Measurements from ENCODE around the gene HAS3.
"Not testable (repeated sequence)": the region's sequence is repeated elsewhere in the genome, so short reads cannot be mapped to it uniquely, and the experiment has no call there.

HAS3 gene

GRCh38 chr16:69118468-69118867 lies 13.0 kb downstream of the HAS3 start:
- no peak for DNase-seq

- no peak for DNase-seq
These were observed 13.5 kb downstream of the HAS3 start for GRCh38 chr16:69118994-69119393.

- no peak for DNase-seq
These were observed 14.1 kb downstream of the HAS3 start for GRCh38 chr16:69119536-69119935.

- no peak for DNase-seq
These were observed 14.7 kb downstream of the HAS3 start for GRCh38 chr16:69120096-69120664.

GRCh38 chr16:69123910-69124309 lies 18.5 kb downstream of the HAS3 start:
- peak; percentile 67 for DNase-seq

DNA sequence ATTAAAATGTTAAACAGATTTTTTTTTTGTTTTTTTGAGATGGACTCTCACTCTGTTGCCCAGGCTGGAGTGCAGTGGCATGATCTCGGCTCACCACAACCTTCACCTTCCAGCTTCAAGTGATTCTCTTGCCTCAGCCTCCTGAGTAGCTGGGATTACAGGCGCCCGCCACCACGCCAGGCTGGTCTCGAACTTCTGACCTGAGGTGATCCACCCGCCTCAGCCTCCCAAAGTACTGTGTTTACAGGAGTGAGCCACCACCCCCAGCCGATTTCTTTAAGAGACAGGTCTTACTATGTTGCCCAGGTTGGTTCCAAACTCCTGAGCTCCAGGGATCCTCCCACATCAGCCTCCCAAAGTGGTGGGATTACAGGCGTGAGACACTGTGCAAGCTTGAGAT lies 19.0 kb downstream of the HAS3 start:
- DNase-seq = not testable (repeated sequence)

DNA sequence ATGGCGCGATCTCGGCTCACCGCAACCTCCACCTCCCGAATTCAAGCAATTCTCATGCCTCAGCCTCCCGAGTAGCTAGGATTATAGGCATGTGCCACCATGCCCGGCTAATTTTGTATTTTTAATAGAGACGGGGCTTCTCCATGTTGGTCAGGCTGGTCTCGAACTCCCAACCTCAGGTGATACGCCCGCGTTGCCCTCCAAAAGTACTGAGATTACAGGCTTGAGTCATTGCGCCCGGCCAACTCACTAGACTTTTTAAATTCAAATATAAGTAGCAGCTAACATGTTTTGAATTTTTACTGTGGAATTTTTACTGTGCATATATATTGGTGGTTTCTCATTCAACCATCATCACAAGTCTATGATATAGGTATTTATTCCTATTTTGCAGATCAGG lies 19.5 kb downstream of the HAS3 start:
- DNase-seq = not testable (repeated sequence)

DNA sequence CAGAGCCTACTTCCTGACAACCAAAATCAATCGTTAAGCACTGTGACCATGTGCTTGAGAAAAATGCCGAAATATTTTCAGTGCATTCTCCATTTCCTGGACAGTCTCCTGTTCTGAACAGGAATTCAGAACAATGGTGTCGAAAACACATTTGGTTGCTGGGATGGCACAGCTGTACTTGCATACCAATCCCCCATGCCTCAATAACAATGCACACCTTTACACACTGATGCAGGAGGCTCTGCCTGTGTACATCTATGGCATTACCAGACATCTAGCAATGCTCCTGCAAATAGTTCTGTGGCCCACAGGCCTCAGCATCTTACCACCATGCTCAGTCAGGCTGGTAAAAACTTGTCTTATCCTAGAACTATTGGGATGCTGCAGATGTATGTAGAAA lies 20.8 kb downstream of the HAS3 start:
- DNase-seq = no peak

DNA sequence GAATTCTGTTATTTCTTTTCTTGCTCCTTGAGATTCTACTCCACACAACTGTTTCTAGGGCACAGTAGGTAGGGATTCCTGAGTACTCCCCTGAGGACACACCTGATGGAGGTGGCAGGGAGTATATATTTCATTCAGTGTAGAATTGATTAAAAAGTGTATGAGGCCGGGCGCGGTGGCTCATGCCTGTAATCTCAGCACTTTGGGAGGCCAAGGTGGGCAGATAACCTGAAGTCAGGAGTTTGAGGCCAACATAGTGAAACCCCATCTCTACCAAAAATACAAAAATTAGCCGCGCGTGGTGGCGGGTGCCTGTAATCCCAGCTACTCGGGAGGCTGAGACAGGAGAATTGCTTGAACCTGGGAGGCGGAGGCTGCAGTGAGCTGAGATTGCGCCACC lies 21.3 kb downstream of the HAS3 start:
- DNase-seq = not testable (repeated sequence)

- no peak for DNase-seq
These were observed 22.6 kb downstream of the HAS3 start for GRCh38 chr16:69127966-69128510.

DNA sequence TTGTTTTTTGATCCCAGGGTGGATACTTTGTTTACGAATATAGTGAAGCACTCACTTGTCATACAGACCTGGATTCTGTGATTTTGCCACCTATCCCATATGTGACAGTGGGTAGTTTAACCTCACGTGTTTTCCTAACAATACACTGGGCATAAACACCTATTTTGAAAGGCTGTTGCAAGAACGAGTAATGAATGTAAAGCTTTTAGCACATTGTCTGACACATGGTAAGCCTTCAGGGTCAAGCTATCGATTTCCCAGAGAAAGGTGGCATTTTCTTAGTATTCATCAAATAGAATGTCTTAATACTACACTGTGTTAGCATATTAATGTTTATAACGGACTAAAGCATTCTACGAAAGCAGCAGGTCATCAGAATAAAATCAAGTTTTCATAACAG lies 25.0 kb downstream of the HAS3 start:
- no peak for DNase-seq

- DNase-seq = no peak
These were observed 25.9 kb downstream of the HAS3 start for GRCh38 chr16:69131167-69131838.

GRCh38 chr16:69131839-69132423 lies 26.5 kb downstream of the HAS3 start:
- peak; percentile 61 for DNase-seq

DNA sequence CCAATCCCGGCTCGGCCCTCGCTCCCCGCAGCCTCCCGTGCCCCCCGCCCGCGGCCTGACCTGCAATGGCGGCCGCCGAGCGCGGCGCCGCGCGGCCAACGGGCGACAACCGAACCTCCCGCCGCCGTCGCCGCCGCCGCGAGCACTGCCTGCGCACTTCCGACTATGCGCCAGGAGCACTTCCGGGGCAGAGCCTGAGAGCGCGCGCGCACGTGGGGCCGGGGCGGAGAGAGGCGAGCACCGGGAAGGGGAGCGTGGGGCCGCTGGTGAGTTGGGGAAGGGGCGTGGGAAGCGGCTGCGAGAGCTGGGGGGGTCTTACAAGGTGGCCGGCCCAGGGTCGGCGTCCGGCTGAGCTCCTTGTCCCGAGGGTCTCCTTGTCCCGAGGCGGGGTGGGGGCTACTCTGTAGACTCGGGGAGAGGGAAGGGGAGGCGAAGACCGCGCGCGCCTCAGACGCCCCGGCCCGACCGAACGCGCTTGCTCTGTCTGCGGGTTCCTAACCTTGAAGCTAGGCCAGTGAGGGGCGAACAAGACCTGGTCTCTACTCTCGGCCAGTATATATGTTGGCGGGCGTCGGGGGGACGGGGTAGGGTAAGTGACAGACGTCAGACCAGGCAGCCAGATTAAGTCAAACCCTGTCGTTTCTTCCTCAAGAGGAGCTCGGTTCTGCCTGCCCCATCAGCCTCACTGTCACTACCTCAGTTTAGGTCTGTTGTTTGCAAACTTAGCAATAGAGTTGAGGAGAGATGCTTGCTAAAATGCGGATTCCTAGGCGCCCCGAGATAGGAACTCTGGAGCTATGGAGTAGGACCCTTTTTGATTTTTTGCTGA lies 27.2 kb downstream of the HAS3 start, which contains the start of the genes CHTF8 and UTP4:
Gene CHTF8 (minus strand): TSS at position 165 of the 829 bp plus-strand sequence. CDS start 11,130 bp downstream, outside the sequence.
Gene UTP4 (plus strand): TSS at position 226 of the 829 bp plus-strand sequence. CDS start 811 bp downstream, outside the sequence.
- DNase-seq = peak; percentile 79

DNA sequence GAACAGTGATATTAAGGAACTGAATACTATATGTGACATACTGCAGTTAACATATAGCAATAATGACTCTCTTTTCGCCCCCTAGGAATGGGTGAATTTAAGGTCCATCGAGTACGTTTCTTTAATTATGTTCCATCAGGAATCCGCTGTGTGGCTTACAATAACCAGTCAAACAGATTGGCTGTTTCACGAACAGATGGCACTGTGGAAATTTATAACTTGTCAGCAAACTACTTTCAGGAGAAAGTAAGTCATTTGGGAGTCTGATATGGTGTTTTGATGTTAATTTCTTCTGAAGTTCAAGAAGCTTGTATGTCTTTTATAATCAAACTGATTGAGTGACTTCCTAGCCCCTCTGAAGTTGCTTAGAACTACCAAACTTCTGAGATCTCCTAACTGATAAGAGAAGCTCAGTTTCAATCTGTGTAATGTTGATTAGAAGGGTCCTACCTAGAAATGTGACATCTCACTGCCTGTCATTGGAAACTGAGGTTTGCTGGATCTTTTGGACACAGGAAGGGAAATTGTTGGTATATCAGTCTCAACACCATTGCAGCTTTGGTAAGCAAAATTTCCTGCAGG lies 28.0 kb downstream of the HAS3 start:
- DNase-seq = no peak

GRCh38 chr16:69138608-69139007 lies 33.2 kb downstream of the HAS3 start:
- no peak for DNase-seq

GRCh38 chr16:69139464-69139863 lies 34.0 kb downstream of the HAS3 start:
- not testable (repeated sequence) for DNase-seq

- DNase-seq = no peak
These were observed 35.6 kb downstream of the HAS3 start for GRCh38 chr16:69141014-69141413.

- DNase-seq = no peak
These were observed 36.5 kb downstream of the HAS3 start for GRCh38 chr16:69141936-69142335.

DNA sequence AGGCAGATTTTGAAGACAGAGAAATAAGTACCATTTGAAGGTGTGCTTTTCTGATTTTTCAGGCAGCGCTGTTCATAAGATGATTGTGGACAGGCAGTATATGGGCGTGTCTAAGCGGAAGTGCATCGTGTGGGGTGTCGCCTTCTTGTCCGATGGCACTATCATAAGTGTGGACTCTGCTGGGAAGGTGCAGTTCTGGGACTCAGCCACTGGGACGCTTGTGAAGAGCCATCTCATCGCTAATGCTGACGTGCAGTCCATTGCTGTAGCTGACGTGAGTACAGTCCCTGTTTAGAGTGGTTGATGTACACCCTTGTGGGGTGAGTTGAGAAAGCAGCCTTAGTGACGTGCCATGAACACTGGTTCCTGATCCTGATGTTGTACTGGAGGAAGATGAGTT lies 37.7 kb downstream of the HAS3 start:
- no peak for DNase-seq

DNA sequence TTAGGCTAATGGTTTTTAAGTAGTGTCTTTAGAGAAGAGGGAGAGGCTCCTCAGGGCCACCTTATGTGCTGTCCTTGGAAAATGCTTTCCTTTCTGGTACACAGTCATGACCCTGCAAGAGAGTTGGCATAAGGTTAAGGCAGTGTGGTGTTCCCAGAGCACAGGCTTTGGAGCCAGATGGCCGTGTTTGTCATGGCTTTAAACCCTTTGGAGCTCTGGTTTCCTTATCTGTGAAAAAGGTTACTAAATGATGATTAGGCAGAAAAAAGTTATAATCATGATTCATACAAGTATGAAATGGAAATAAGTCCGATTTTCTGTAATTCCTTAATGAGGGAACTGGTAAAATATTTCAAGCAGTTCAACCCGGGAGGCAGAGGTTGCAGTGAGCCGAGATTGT lies 40.2 kb downstream of the HAS3 start:
- DNase-seq = no peak

DNA sequence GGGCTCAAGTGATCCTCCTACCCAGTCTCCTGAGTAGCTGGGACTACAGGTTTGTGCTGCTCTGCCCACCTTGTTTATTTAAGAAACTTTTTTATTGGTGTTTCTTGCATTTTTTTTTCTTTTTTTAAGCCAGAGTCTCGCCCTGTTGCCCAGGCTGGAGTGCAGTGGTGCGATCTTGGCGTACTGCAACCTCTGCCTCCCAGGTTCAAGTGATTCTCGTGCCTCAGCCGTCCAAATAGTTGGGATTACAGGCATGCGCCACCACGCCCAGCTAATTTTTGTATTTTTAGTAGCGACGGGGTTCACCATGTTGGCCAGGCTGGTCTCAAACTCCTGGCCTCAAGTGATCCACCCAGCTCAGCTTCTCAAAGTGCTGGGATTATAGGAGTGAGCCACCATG lies 44.2 kb downstream of the HAS3 start:
- not testable (repeated sequence) for DNase-seq

Data from activated gamma-delta T cell treated with Interleukin-2 at 50 U/mL for 16 hours (primary cell).